SJCRH30 (cell line): Measurements from ENCODE around the gene ZNF587B. TPM values are rescaled to one million over a fixed set of nuclear protein-coding genes. Genes with fewer than 3 reads are reported as not detected.
"Not testable (repeated sequence)": the region's sequence is repeated elsewhere in the genome, so short reads cannot be mapped to it uniquely, and the experiment has no call there.

ENCODE experiments used
- DNase-seq, 2 experiments: peaks; one replicate each; pipeline ENCODE4 v3.0.0-alpha.2; 2015 to 2020
- H3K27ac ChIP-seq: fragments of 250-450 bp; sonication (Bioruptor Pico); 2 replicates; pipeline ENCODE4 v1.5.1; 2020; ENCODE audit warnings: mild to moderate bottlenecking, moderate library complexity
- H3K27me3 ChIP-seq: fragments of 250-450 bp; sonication (Bioruptor Pico); 2 replicates; pipeline ENCODE4 v1.5.1; 2020; ENCODE audit warnings: mild to moderate bottlenecking, moderate library complexity
- H3K36me3 ChIP-seq: fragments of 250-450 bp; sonication (Bioruptor Pico); 2 replicates; pipeline ENCODE4 v1.5.1; 2020; ENCODE audit warnings: mild to moderate bottlenecking, moderate library complexity
- H3K4me1 ChIP-seq: fragments of 250-450 bp; sonication (Bioruptor Pico); 2 replicates; pipeline ENCODE4 v1.5.1; 2020; ENCODE audit warnings: mild to moderate bottlenecking, moderate library complexity
- H3K4me3 ChIP-seq: fragments of 250-450 bp; sonication (Bioruptor Pico); 2 replicates; pipeline ENCODE4 v1.5.1; 2020; ENCODE audit warnings: mild to moderate bottlenecking, moderate library complexity
- H3K9me3 ChIP-seq: fragments of 250-450 bp; sonication (Bioruptor Pico); replicated peaks from 2 replicates; pipeline ENCODE4 v1.5.1; 2020; ENCODE audit warnings: mild to moderate bottlenecking, moderate library complexity
- total RNA-seq: library from RNA; depleted of rRNA; stranded (reverse); fragments of >200 nt; shearing (Covaris generic); gene quantifications from 2 replicates; pipeline ENCODE4 v1.2.3, GENCODE V29; 2014; rRNA removed

ZNF587B gene
- total RNA-seq = 12.7 and 13.0 TPM in 2 replicates

GRCh38 chr19:57830071-57830602, at the start of gene ZNF587B:
Gene ZNF587B (plus strand): TSS chr19:57830299. CDS start chr19:57830529, 230 bp downstream.
- H3K27ac ChIP-seq = no peak within 1 kb of the TSS
- peaks cover 27% of the 10 kb centered on the region for H3K36me3 ChIP-seq
- DNase-seq = peak in 1 of 2 experiments; percentile 22
- H3K4me1 ChIP-seq = no peaks in the 10 kb centered on the region
- no peaks in the 10 kb centered on the region for H3K27me3 ChIP-seq
- H3K9me3 ChIP-seq = peaks cover 3% of the 10 kb centered on the region; the same call in 1 of the 2 replicates
- no peak within 1 kb of the TSS for H3K4me3 ChIP-seq

GRCh38 chr19:57786286-57786685, 43.8 kb upstream of the ZNF587B start:
- Histone ChIP-seq H3K27me3 (no peaks in the 10 kb centered on the region), H3K27ac (no peak overlapping the region), H3K4me3 (no peak overlapping the region), H3K4me1 (no peaks in the 10 kb centered on the region), H3K9me3 (0 out of 2 replicates have a peak, but pooled peaks cover 5% of the 10 kb centered on the region), H3K36me3 (peaks cover 30% of the 10 kb centered on the region)
- no peak for DNase-seq

GRCh38 chr19:57786906-57787305, 43.2 kb upstream of the ZNF587B start:
- Histone ChIP-seq H3K27ac (no peak overlapping the region), H3K4me1 (no peaks in the 10 kb centered on the region), H3K9me3 (0 out of 2 replicates have a peak, but pooled peaks cover 5% of the 10 kb centered on the region), H3K27me3 (no peaks in the 10 kb centered on the region), H3K4me3 (no peak overlapping the region), H3K36me3 (peaks cover 30% of the 10 kb centered on the region)
- DNase-seq = no peak

GRCh38 chr19:57788114-57788692, 41.9 kb upstream of the ZNF587B start:
- no peaks in the 10 kb centered on the region for H3K4me1 ChIP-seq
- H3K9me3 ChIP-seq = 0 out of 2 replicates have a peak, but pooled peaks cover 4% of the 10 kb centered on the region
- no peak overlapping the region for H3K4me3 ChIP-seq
- peaks cover 27% of the 10 kb centered on the region for H3K36me3 ChIP-seq
- DNase-seq = no peak
- H3K27me3 ChIP-seq = no peaks in the 10 kb centered on the region
- H3K27ac ChIP-seq = no peak overlapping the region

GRCh38 chr19:57789288-57789687, 40.8 kb upstream of the ZNF587B start:
- no peaks in the 10 kb centered on the region for H3K27me3 ChIP-seq
- no peaks in the 10 kb centered on the region for H3K4me1 ChIP-seq
- H3K36me3 ChIP-seq = peaks cover 22% of the 10 kb centered on the region
- DNase-seq = no peak
- no peak overlapping the region for H3K4me3 ChIP-seq
- no peak overlapping the region for H3K27ac ChIP-seq
- 0 out of 2 replicates have a peak, but pooled peaks cover 2% of the 10 kb centered on the region for H3K9me3 ChIP-seq

GRCh38 chr19:57796580-57796979, 33.5 kb upstream of the ZNF587B start:
- H3K4me3 ChIP-seq, H3K27me3 ChIP-seq, H3K9me3 ChIP-seq, H3K4me1 ChIP-seq, DNase-seq, H3K27ac ChIP-seq: not testable (repeated sequence)
- H3K36me3 ChIP-seq = peaks cover 17% of the 10 kb centered on the region

GRCh38 chr19:57800696-57801095, 29.4 kb upstream of the ZNF587B start:
- peaks cover 10% of the 10 kb centered on the region; the same call in 1 of the 2 replicates for H3K36me3 ChIP-seq
- H3K27me3 ChIP-seq = no peaks in the 10 kb centered on the region
- DNase-seq = no peak
- H3K4me3 ChIP-seq = no peak overlapping the region
- H3K27ac ChIP-seq = no peak overlapping the region
- H3K4me1 ChIP-seq = no peaks in the 10 kb centered on the region
- H3K9me3 ChIP-seq = no peaks in the 10 kb centered on the region

GRCh38 chr19:57802269-57802668, 27.8 kb upstream of the ZNF587B start:
- Histone ChIP-seq H3K36me3 (peaks cover 16% of the 10 kb centered on the region), H3K9me3 (no peaks in the 10 kb centered on the region), H3K27me3 (no peaks in the 10 kb centered on the region), H3K27ac (no peak overlapping the region), H3K4me3 (no peak overlapping the region), H3K4me1 (no peaks in the 10 kb centered on the region)
- no peak for DNase-seq

- peaks cover 21% of the 10 kb centered on the region for H3K36me3 ChIP-seq
- H3K27ac ChIP-seq = no peak overlapping the region
Observed at GRCh38 chr19:57803265-57803593, 26.9 kb upstream of the ZNF587B start.

GRCh38 chr19:57803594-57804325, 26.3 kb upstream of the ZNF587B start:
- DNase-seq = no peak
- Histone ChIP-seq H3K4me3 (no peak overlapping the region), H3K27ac (no peak overlapping the region), H3K4me1 (no peaks in the 10 kb centered on the region), H3K27me3 (no peaks in the 10 kb centered on the region), H3K9me3 (no peaks in the 10 kb centered on the region), H3K36me3 (peaks cover 24% of the 10 kb centered on the region)

More at GRCh38 chr19:57803265-57803593, 26.9 kb upstream of the ZNF587B start:
- no peak for DNase-seq
- no peaks in the 10 kb centered on the region for H3K27me3 ChIP-seq
- H3K4me3 ChIP-seq = no peak overlapping the region
- H3K9me3 ChIP-seq = no peaks in the 10 kb centered on the region
- no peaks in the 10 kb centered on the region for H3K4me1 ChIP-seq

GRCh38 chr19:57807541-57807940, 22.6 kb upstream of the ZNF587B start:
- Histone ChIP-seq H3K36me3 (peaks cover 30% of the 10 kb centered on the region), H3K4me3 (no peak overlapping the region), H3K4me1 (no peaks in the 10 kb centered on the region), H3K9me3 (no peaks in the 10 kb centered on the region), H3K27ac (no peak overlapping the region), H3K27me3 (no peaks in the 10 kb centered on the region)
- DNase-seq = no peak

- not testable (repeated sequence) for H3K4me1 ChIP-seq
Observed at GRCh38 chr19:57810410-57811295, 19.4 kb upstream of the ZNF587B start.

GRCh38 chr19:57812226-57812625, 17.9 kb upstream of the ZNF587B start:
- Histone ChIP-seq H3K4me1 (no peaks in the 10 kb centered on the region), H3K27ac (no peak overlapping the region), H3K9me3 (no peaks in the 10 kb centered on the region), H3K36me3 (peaks cover 17% of the 10 kb centered on the region), H3K4me3 (no peak overlapping the region), H3K27me3 (no peaks in the 10 kb centered on the region)
- DNase-seq = no peak

More at GRCh38 chr19:57810410-57811295, 19.4 kb upstream of the ZNF587B start:
- H3K9me3 ChIP-seq, H3K27ac ChIP-seq, DNase-seq, H3K27me3 ChIP-seq, H3K4me3 ChIP-seq: not testable (repeated sequence)
- peaks cover 26% of the 10 kb centered on the region for H3K36me3 ChIP-seq

- not testable (repeated sequence) for H3K27me3 ChIP-seq, H3K4me1 ChIP-seq, H3K9me3 ChIP-seq, DNase-seq, H3K4me3 ChIP-seq, H3K27ac ChIP-seq
- H3K36me3 ChIP-seq = peaks cover 12% of the 10 kb centered on the region
Observed at GRCh38 chr19:57812975-57813820, 16.9 kb upstream of the ZNF587B start.
